ENCODE measurements around the gene RFX3.

RFX3 gene

GRCh38 chr9:3359048-3359692 is 166.6 kb downstream of the RFX3 start:
- Histone ChIP-seq H3K27ac (no peak overlapping the region), H3K36me3 (ENCODE audit: insufficient read depth) (no peaks in the 10 kb centered on the region), H3K9ac (no peak overlapping the region), H4K20me1 (ENCODE audit: insufficient read depth) (no peaks in the 10 kb centered on the region), H3K27me3 (ENCODE audit: insufficient read depth, low read depth) (no peaks in the 10 kb centered on the region), H2AFZ (ENCODE audit: low read depth) (no peak overlapping the region), H3K4me3 (IDR thresholded peaks at IDR 0.05; ENCODE audit: insufficient read depth, low read depth, low read length) (no peak overlapping the region), H3K79me2 (ENCODE audit: insufficient read depth, low read depth) (no peaks in the 10 kb centered on the region), H3K4me1 (ENCODE audit: low read depth, poor library complexity, severe bottlenecking) (no peaks in the 10 kb centered on the region), H3K4me2 (no peak overlapping the region)
- no peak for TF ChIP-seq CTCF (conservative IDR thresholded peaks at IDR 0.05; ENCODE audit: low read depth, low read length)

- Histone ChIP-seq H3K27me3 (ENCODE audit: insufficient read depth, low read depth) (no peaks in the 10 kb centered on the region), H3K4me2 (no peak overlapping the region), H4K20me1 (ENCODE audit: insufficient read depth) (no peaks in the 10 kb centered on the region), H3K36me3 (ENCODE audit: insufficient read depth) (no peaks in the 10 kb centered on the region; the same call in 1 of the 2 replicates), H3K4me3 (IDR thresholded peaks at IDR 0.05; ENCODE audit: insufficient read depth, low read depth, low read length) (no peak overlapping the region), H2AFZ (ENCODE audit: low read depth) (no peak overlapping the region), H3K9ac (no peak overlapping the region), H3K27ac (no peak overlapping the region), H3K4me1 (ENCODE audit: low read depth, poor library complexity, severe bottlenecking) (no peaks in the 10 kb centered on the region), H3K79me2 (ENCODE audit: insufficient read depth, low read depth) (no peaks in the 10 kb centered on the region)
- no peak for TF ChIP-seq CTCF (conservative IDR thresholded peaks at IDR 0.05; ENCODE audit: low read depth, low read length)
Measured at GRCh38 chr9:3348169-3348568, 177.6 kb downstream of the RFX3 start.

- no peak for TF ChIP-seq CTCF (conservative IDR thresholded peaks at IDR 0.05; ENCODE audit: low read depth, low read length)
- no peak overlapping the region for H3K4me3 ChIP-seq (IDR thresholded peaks at IDR 0.05; ENCODE audit: insufficient read depth, low read depth, low read length)
Measured at GRCh38 chr9:3346549-3346948, 179.3 kb downstream of the RFX3 start.

GRCh38 chr9:3343671-3344070 is 182.1 kb downstream of the RFX3 start:
- H3K79me2 ChIP-seq (ENCODE audit: insufficient read depth, low read depth): no peaks in the 10 kb centered on the region
- H3K9ac ChIP-seq: no peak overlapping the region
- H3K4me2 ChIP-seq: no peak overlapping the region
- no peak overlapping the region for H3K4me3 ChIP-seq (IDR thresholded peaks at IDR 0.05; ENCODE audit: insufficient read depth, low read depth, low read length)
- no peaks in the 10 kb centered on the region for H3K27me3 ChIP-seq (ENCODE audit: insufficient read depth, low read depth)
- H3K4me1 ChIP-seq (ENCODE audit: low read depth, poor library complexity, severe bottlenecking): no peaks in the 10 kb centered on the region
- TF ChIP-seq CTCF (conservative IDR thresholded peaks at IDR 0.05; ENCODE audit: low read depth, low read length): no peak
- no peaks in the 10 kb centered on the region for H3K36me3 ChIP-seq (ENCODE audit: insufficient read depth)
- no peaks in the 10 kb centered on the region for H4K20me1 ChIP-seq (ENCODE audit: insufficient read depth)
- H2AFZ ChIP-seq (ENCODE audit: low read depth): no peak overlapping the region
- H3K27ac ChIP-seq: no peak overlapping the region

More at GRCh38 chr9:3346549-3346948, 179.3 kb downstream of the RFX3 start:
- no peaks in the 10 kb centered on the region for H3K79me2 ChIP-seq (ENCODE audit: insufficient read depth, low read depth)
- no peak overlapping the region for H3K4me2 ChIP-seq
- no peak overlapping the region for H3K9ac ChIP-seq
- H3K4me1 ChIP-seq (ENCODE audit: low read depth, poor library complexity, severe bottlenecking): no peaks in the 10 kb centered on the region
- H3K36me3 ChIP-seq (ENCODE audit: insufficient read depth): no peaks in the 10 kb centered on the region; the same call in 1 of the 2 replicates
- H4K20me1 ChIP-seq (ENCODE audit: insufficient read depth): no peaks in the 10 kb centered on the region
- no peak overlapping the region for H3K27ac ChIP-seq
- H3K27me3 ChIP-seq (ENCODE audit: insufficient read depth, low read depth): no peaks in the 10 kb centered on the region
- H2AFZ ChIP-seq (ENCODE audit: low read depth): no peak overlapping the region

All from KMS-11 (cell line).